Liver (tissue), 3 donors: ENCODE data around the gene KAT2A.

Experiments used
- CTCF ChIP-seq: fragments of 150-350 bp; IDR thresholded peaks from 2 replicates; pipeline ENCODE4 v1.5.1; 2017; ENCODE audit warnings: improper control_type of control experiment, low read depth, low read length; ENCODE audit not compliant: missing input control
- EGR1 ChIP-seq, 2 donors: IDR thresholded peaks; 2 replicates each; pipeline ENCODE4 v1.6.1; 2016 to 2018; ENCODE audit warnings: antibody characterized with exemption in 2 of 2, low read depth in 2 of 2
- JUND ChIP-seq, 2 donors: IDR thresholded peaks; 2 replicates each; pipeline ENCODE4 v1.6.1; 2016; ENCODE audit warnings: antibody characterized with exemption in 2 of 2
- TF ChIP-seq, protein P1 (sequence below): IDR thresholded peaks from 2 replicates; pipeline ENCODE4 v1.6.1; 2016; ENCODE audit warnings: antibody characterized with exemption
- donor health status: healthy.
- donor health status: healthy.

DNA sequence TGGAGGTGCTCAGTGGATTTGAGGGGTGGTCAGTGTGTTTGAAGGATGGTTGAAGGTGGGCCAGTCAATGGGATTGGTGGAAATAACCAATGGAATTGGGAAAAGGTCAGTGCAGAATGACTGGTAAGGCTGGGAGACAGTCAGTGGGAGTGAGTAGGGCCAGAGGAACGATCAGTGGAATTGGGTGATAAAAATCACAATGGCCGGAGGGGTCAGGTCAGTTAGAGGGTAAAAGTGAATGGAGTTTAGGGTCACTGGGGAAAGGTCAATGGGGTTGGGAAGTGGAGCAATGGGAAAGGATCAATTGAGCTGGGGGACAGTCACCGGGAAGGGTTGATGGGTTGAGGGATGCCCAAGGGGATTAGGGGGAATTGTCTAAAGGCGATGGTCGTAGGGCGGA is 44.6 kb upstream of the KAT2A start:
- TF ChIP-seq CTCF: no peak
- no peak for TF ChIP-seq EGR1 (IDR thresholded peaks at IDR 0.05; ENCODE audit: low read depth in 2 of 2)
- TF ChIP-seq, protein P1, sequence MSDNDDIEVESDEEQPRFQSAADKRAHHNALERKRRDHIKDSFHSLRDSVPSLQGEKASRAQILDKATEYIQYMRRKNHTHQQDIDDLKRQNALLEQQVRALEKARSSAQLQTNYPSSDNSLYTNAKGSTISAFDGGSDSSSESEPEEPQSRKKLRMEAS: no peak
- TF ChIP-seq JUND (IDR thresholded peaks at IDR 0.05): no peak
